A549 (cell line): ENCODE measurements around the gene GATB.

Source experiments
- BHLHE40 ChIP-seq: IDR thresholded peaks from 2 replicates; pipeline ENCODE4 v1.6.1; 2012; ENCODE audit warnings: low read depth, low read length, inconsistent platforms
- EP300 ChIP-seq, 2 experiments: fragments of >200 bp; sonication (Bioruptor Twin); formaldehyde crosslinking; IDR thresholded peaks; 2 replicates in 1 of 2; 3 replicates in 1 of 2; pipeline ENCODE4 v1.6.1; 2016 to 2017
- FOSL2 ChIP-seq, 2 experiments: fragments of 450-650 bp in 1 of 2; fragments of >200 bp in 1 of 2; sonication (Bioruptor Twin) in 1 of 2; formaldehyde crosslinking; IDR thresholded peaks; 2 replicates each; pipeline versions ENCODE4 v1.5.0 to v1.6.1; 2016 to 2020; ENCODE audit warnings: mild to moderate bottlenecking in 1 of 2, moderate library complexity in 1 of 2
- FOXS1 ChIP-seq: fragments of 250-450 bp; sonication (Bioruptor Pico); IDR thresholded peaks from 2 replicates; pipeline ENCODE4 v1.5.0; 2020; ENCODE audit warnings: mild to moderate bottlenecking, moderate library complexity
- JUN ChIP-seq, 2 experiments: fragments of >200 bp; sonication (Bioruptor Twin); formaldehyde crosslinking; IDR thresholded peaks; 2 replicates in 1 of 2; 3 replicates in 1 of 2; pipeline ENCODE4 v1.6.1; 2016 to 2017
- MAX ChIP-seq: IDR thresholded peaks from 2 replicates; pipeline ENCODE4 v1.6.1; 2012
- POLR2A ChIP-seq: IDR thresholded peaks from 2 replicates; pipeline ENCODE4 v1.6.1; 2012; ENCODE audit warnings: mild to moderate bottlenecking, low read length
- RAD21 ChIP-seq, 2 experiments: fragments of >200 bp in 1 of 2; sonication (Bioruptor Twin) in 1 of 2; formaldehyde crosslinking in 1 of 2; IDR thresholded peaks in 1 of 2; conservative IDR thresholded peaks in 1 of 2; 2 replicates in 1 of 2; 3 replicates in 1 of 2; pipeline ENCODE4 v1.6.1; 2012 to 2018; ENCODE audit warnings: inconsistent platforms in 1 of 2
- TF ChIP-seq, protein P1 (sequence below): fragments of >200 bp; sonication (Bioruptor Twin); formaldehyde crosslinking; IDR thresholded peaks from 3 replicates; pipeline ENCODE4 v1.5.1; 2016
- TF ChIP-seq, protein P2 (sequence below): fragments of 200-600 bp; sonication (generic); IDR thresholded peaks from 2 replicates; pipeline ENCODE4 v1.6.1; 2016; ENCODE audit warnings: antibody characterized with exemption, mild to moderate bottlenecking, moderate library complexity

- TF ChIP-seq, protein P1, sequence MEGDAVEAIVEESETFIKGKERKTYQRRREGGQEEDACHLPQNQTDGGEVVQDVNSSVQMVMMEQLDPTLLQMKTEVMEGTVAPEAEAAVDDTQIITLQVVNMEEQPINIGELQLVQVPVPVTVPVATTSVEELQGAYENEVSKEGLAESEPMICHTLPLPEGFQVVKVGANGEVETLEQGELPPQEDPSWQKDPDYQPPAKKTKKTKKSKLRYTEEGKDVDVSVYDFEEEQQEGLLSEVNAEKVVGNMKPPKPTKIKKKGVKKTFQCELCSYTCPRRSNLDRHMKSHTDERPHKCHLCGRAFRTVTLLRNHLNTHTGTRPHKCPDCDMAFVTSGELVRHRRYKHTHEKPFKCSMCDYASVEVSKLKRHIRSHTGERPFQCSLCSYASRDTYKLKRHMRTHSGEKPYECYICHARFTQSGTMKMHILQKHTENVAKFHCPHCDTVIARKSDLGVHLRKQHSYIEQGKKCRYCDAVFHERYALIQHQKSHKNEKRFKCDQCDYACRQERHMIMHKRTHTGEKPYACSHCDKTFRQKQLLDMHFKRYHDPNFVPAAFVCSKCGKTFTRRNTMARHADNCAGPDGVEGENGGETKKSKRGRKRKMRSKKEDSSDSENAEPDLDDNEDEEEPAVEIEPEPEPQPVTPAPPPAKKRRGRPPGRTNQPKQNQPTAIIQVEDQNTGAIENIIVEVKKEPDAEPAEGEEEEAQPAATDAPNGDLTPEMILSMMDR: no peak
- TF ChIP-seq FOSL2 (IDR thresholded peaks at IDR 0.05) (no peak), FOSL2 (CRISPR knock-in tag; IDR thresholded peaks at IDR 0.05) (no peak), EP300 (IDR thresholded peaks at IDR 0.05) (no peak), FOXS1 (no peak), JUN (IDR thresholded peaks at IDR 0.05) (no peak), POLR2A (no peak), BHLHE40 (no peak), MAX (no peak), RAD21 (conservative IDR thresholded peaks at IDR 0.05 in 1 of 2, IDR thresholded peaks at IDR 0.05 in 1 of 2) (no peak)
- TF ChIP-seq, protein P2, sequence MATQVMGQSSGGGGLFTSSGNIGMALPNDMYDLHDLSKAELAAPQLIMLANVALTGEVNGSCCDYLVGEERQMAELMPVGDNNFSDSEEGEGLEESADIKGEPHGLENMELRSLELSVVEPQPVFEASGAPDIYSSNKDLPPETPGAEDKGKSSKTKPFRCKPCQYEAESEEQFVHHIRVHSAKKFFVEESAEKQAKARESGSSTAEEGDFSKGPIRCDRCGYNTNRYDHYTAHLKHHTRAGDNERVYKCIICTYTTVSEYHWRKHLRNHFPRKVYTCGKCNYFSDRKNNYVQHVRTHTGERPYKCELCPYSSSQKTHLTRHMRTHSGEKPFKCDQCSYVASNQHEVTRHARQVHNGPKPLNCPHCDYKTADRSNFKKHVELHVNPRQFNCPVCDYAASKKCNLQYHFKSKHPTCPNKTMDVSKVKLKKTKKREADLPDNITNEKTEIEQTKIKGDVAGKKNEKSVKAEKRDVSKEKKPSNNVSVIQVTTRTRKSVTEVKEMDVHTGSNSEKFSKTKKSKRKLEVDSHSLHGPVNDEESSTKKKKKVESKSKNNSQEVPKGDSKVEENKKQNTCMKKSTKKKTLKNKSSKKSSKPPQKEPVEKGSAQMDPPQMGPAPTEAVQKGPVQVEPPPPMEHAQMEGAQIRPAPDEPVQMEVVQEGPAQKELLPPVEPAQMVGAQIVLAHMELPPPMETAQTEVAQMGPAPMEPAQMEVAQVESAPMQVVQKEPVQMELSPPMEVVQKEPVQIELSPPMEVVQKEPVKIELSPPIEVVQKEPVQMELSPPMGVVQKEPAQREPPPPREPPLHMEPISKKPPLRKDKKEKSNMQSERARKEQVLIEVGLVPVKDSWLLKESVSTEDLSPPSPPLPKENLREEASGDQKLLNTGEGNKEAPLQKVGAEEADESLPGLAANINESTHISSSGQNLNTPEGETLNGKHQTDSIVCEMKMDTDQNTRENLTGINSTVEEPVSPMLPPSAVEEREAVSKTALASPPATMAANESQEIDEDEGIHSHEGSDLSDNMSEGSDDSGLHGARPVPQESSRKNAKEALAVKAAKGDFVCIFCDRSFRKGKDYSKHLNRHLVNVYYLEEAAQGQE: no peak
Measured at GRCh38 chr4:151690164-151690870, 70.5 kb downstream of the GATB start.
